Thymus (tissue), 11 donors: ENCODE results near the gene UBE3D. TPM values are rescaled to one million over a fixed set of nuclear protein-coding genes. Genes with fewer than 3 reads are reported as not detected.
"Not testable (repeated sequence)": the region's sequence is repeated elsewhere in the genome, so short reads cannot be mapped to it uniquely, and the experiment has no call there.

ENCODE experiments used
- DNase-seq, 9 donors: peaks; one replicate each; pipeline ENCODE4 v3.0.0-alpha.2; 2013; ENCODE audit warnings: low spot score in 9 of 9, low read depth in 6 of 9, missing footprints in 1 of 9
- H3K27ac ChIP-seq, 2 donors: one replicate each; pipeline ENCODE4 v1.5.1; 2013; ENCODE audit warnings: control low read depth in 1 of 2, low read depth in 1 of 2, low read length in 1 of 2, mild to moderate bottlenecking in 1 of 2, moderate library complexity in 1 of 2
- H3K27me3 ChIP-seq, 2 donors: one replicate each; pipeline ENCODE4 v1.5.1; 2013; ENCODE audit warnings: low read length in 1 of 2; ENCODE audit not compliant: control insufficient read depth in 2 of 2, insufficient read depth in 1 of 2
- H3K36me3 ChIP-seq, 2 donors: one replicate each; pipeline ENCODE4 v1.5.1; 2013; ENCODE audit warnings: low read length in 1 of 2, mild to moderate bottlenecking in 1 of 2, moderate library complexity in 1 of 2; ENCODE audit not compliant: control insufficient read depth in 2 of 2, insufficient read depth in 2 of 2
- H3K4me1 ChIP-seq, 2 donors: one replicate each; pipeline ENCODE4 v1.5.1; 2013; ENCODE audit warnings: low read length in 2 of 2; ENCODE audit not compliant: control insufficient read depth in 2 of 2, insufficient read depth in 2 of 2
- H3K4me3 ChIP-seq, 2 donors: one replicate each; pipeline ENCODE4 v1.5.1; 2013; ENCODE audit warnings: low read length in 2 of 2, control low read depth in 1 of 2, mild to moderate bottlenecking in 1 of 2
- H3K9me3 ChIP-seq, 2 donors: one replicate each; pipeline ENCODE4 v1.5.1; 2013; ENCODE audit warnings: low read length in 1 of 2, mild to moderate bottlenecking in 1 of 2; ENCODE audit not compliant: control insufficient read depth in 2 of 2, insufficient read depth in 1 of 2
- WGBS: extraction: QIAGEN DNeasy Blood & Tissue Kit; methylation state at CpG from one replicate; pipeline ENCODE4 v1.1.7; 2013; 5-methylcytosine and 5-hydroxymethylcytosine counted together
- polyA plus RNA-seq: library from polyadenylated mRNA; stranded (reverse); fragments of 200-250 nt; gene quantifications from one replicate; pipeline ENCODE4 v1.2.3, GENCODE V29; 2013
- total RNA-seq: library from RNA; stranded (reverse); fragments of 120-200 nt; gene quantifications from one replicate; pipeline ENCODE4 v1.2.4, GENCODE V29; 2013
- donor health status: healthy.

Gene UBE3D
- total and polyA plus RNA-seq, 2 donors, result 7.0 to 8.2 TPM

GRCh38 chr6:82902290-82902689, 163.4 kb downstream of the UBE3D start:
- no peaks in the 10 kb centered on the region for H3K27me3 ChIP-seq
- no peaks in the 10 kb centered on the region for H3K4me1 ChIP-seq
- WGBS, result 70% methylated on average over 2 of the region's 2 CpGs

GRCh38 chr6:82894653-82895259, 170.9 kb downstream of the UBE3D start:
- no peak for DNase-seq
- H3K4me3 ChIP-seq, result no peak overlapping the region
- H3K27me3 ChIP-seq, result no peaks in the 10 kb centered on the region
- WGBS, result 96% methylated on average over 6 of the region's 6 CpGs
- no peaks in the 10 kb centered on the region for H3K36me3 ChIP-seq
- H3K27ac ChIP-seq, result no peak overlapping the region
- H3K9me3 ChIP-seq, result no peaks in the 10 kb centered on the region
- H3K4me1 ChIP-seq, result no peaks in the 10 kb centered on the region

More at GRCh38 chr6:82902290-82902689, 163.4 kb downstream of the UBE3D start:
- DNase-seq, result no peak
- Histone ChIP-seq H3K4me3 (no peak overlapping the region), H3K36me3 (no peaks in the 10 kb centered on the region), H3K27ac (no peak overlapping the region), H3K9me3 (no peaks in the 10 kb centered on the region)

GRCh38 chr6:82893889-82894652, 171.6 kb downstream of the UBE3D start:
- H3K27me3 ChIP-seq, result no peaks in the 10 kb centered on the region
- no peaks in the 10 kb centered on the region for H3K4me1 ChIP-seq
- WGBS, result 95% methylated on average over 9 of the region's 9 CpGs
- no peaks in the 10 kb centered on the region for H3K9me3 ChIP-seq
- no peak for DNase-seq
- H3K4me3 ChIP-seq, result no peak overlapping the region
- H3K36me3 ChIP-seq, result no peaks in the 10 kb centered on the region
- no peak overlapping the region for H3K27ac ChIP-seq

GRCh38 chr6:82891503-82891902, 174.1 kb downstream of the UBE3D start:
- H3K4me3 ChIP-seq, H3K9me3 ChIP-seq, DNase-seq, H3K4me1 ChIP-seq, H3K27ac ChIP-seq, H3K36me3 ChIP-seq, H3K27me3 ChIP-seq: not testable (repeated sequence)
- 94% methylated on average over 3 of the region's 3 CpGs for WGBS

- Histone ChIP-seq H3K27ac (no peak overlapping the region), H3K4me1 (no peaks in the 10 kb centered on the region), H3K4me3 (no peak overlapping the region), H3K27me3 (no peaks in the 10 kb centered on the region), H3K36me3 (no peaks in the 10 kb centered on the region), H3K9me3 (no peaks in the 10 kb centered on the region)
- no peak for DNase-seq
Measured at GRCh38 chr6:82891076-82891475, 174.6 kb downstream of the UBE3D start.

GRCh38 chr6:82890240-82890639, 175.4 kb downstream of the UBE3D start:
- no peaks in the 10 kb centered on the region for H3K9me3 ChIP-seq
- H3K27ac ChIP-seq, result no peak overlapping the region
- WGBS, result 95% methylated on average over 1 of the region's 1 CpG
- no peaks in the 10 kb centered on the region for H3K4me1 ChIP-seq
- no peaks in the 10 kb centered on the region for H3K36me3 ChIP-seq
- no peak overlapping the region for H3K4me3 ChIP-seq
- no peak for DNase-seq
- H3K27me3 ChIP-seq, result no peaks in the 10 kb centered on the region

GRCh38 chr6:82889143-82889542, 176.5 kb downstream of the UBE3D start:
- Histone ChIP-seq H3K4me1 (no peaks in the 10 kb centered on the region), H3K27me3 (no peaks in the 10 kb centered on the region), H3K9me3 (no peaks in the 10 kb centered on the region), H3K36me3 (no peaks in the 10 kb centered on the region), H3K4me3 (no peak overlapping the region), H3K27ac (no peak overlapping the region)
- 97% methylated on average over 5 of the region's 5 CpGs for WGBS
- DNase-seq, result no peak

- Histone ChIP-seq H3K4me1 (no peaks in the 10 kb centered on the region), H3K9me3 (no peaks in the 10 kb centered on the region), H3K36me3 (no peaks in the 10 kb centered on the region), H3K4me3 (no peak overlapping the region), H3K27ac (peak overlapping the region in 1 of 2 donors; percentile 33), H3K27me3 (no peaks in the 10 kb centered on the region)
- 10% methylated on average over 2 of the region's 2 CpGs for WGBS
- no peak for DNase-seq
Measured at GRCh38 chr6:82882363-82883023, 183.1 kb downstream of the UBE3D start.

- WGBS, result 96% methylated on average over 1 of the region's 1 CpG
- Histone ChIP-seq H3K27me3 (no peaks in the 10 kb centered on the region), H3K4me3 (no peak overlapping the region), H3K4me1 (no peaks in the 10 kb centered on the region), H3K9me3 (no peaks in the 10 kb centered on the region), H3K36me3 (no peaks in the 10 kb centered on the region), H3K27ac (peak overlapping the region in 1 of 2 donors; percentile 64)
- no peak for DNase-seq
Measured at GRCh38 chr6:82881519-82881918, 184.1 kb downstream of the UBE3D start.
